ENCODE measurements around the gene MBD5. TPM values are rescaled to one million over a fixed set of nuclear protein-coding genes. Genes with fewer than 3 reads are reported as not detected.

Gene MBD5
- total and polyA plus RNA-seq, 2 donors, result 13.3 to 13.4 TPM

DNA sequence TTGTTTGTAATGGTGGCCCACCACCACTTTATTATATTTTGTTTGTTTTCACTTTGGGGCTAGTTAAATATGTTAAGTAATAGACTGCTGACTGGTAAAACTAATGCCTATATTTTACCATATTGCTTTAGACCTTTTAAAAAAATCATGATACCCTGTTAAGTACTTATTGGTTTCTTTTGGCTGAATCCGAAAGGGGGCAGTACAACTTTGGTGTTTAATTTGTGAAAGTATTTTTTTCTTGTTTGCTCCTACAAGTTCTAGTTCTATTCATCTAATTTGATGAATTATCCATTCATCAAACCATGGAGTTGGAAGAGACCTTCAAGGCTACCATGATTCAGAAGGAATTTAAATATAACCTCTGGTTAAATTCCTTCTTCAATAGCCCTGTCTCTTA, 147.0 kb downstream of the MBD5 start:
- Histone ChIP-seq H3K27me3 (ENCODE audit: control insufficient read depth in 2 of 2, insufficient read depth in 1 of 2, low read length in 1 of 2) (no peaks in the 10 kb centered on the region), H3K4me3 (ENCODE audit: low read length in 2 of 2) (no peak overlapping the region), H3K27ac (ENCODE audit: low read depth in 1 of 2, low read length in 1 of 2) (no peak overlapping the region), H3K9me3 (ENCODE audit: control insufficient read depth in 2 of 2, insufficient read depth in 1 of 2, low read length in 1 of 2) (peaks cover 0 to 11% of the 10 kb centered on the region in 2 donors), H3K36me3 (ENCODE audit: control insufficient read depth in 2 of 2, insufficient read depth in 2 of 2, low read length in 1 of 2) (peaks cover 1 to 2% of the 10 kb centered on the region in 2 donors), H3K4me1 (ENCODE audit: control insufficient read depth in 2 of 2, insufficient read depth in 2 of 2, low read length in 2 of 2) (no peaks in the 10 kb centered on the region)
- DNase-seq (ENCODE audit: low read depth in 6 of 9, low spot score in 9 of 9), result no peak
- WGBS, result 97% methylated on average over 1 of the region's 1 CpG

DNA sequence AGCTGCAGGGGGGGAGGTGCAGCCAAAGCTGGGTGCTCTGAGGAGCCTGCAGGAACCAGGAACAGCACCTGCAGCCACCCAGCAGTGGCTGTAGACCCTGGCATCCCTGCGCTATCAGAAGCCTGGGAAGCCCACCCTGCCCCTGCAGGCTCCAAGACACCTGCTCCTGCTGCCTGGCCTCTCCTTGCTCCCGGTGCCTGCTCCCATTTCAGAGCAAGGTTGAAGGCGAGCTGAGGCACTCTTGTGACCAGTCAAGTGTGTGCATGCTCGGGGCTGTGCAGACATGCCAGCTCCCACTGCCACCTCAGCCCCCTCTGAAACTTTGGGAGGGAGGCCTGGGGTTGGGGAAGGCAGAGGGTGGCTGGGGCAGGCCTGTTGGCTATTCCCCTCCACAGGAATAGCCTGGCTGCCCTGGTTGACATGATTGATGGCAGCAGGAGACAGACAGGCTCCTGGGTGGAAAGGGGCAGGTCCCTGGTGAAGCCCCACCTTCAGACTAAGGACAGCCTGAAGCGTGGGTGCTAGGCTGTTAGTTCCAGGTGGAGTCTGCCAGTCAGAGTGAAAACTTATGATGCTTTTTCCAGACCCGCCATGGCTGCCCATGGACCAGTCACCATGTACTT, 151.4 kb downstream of the MBD5 start:
- Histone ChIP-seq H3K4me1 (ENCODE audit: control insufficient read depth in 2 of 2, insufficient read depth in 2 of 2, low read length in 2 of 2) (no peaks in the 10 kb centered on the region), H3K27ac (ENCODE audit: low read depth in 1 of 2, low read length in 1 of 2) (no peak overlapping the region), H3K4me3 (ENCODE audit: low read length in 2 of 2) (no peak overlapping the region), H3K36me3 (ENCODE audit: control insufficient read depth in 2 of 2, insufficient read depth in 2 of 2, low read length in 1 of 2) (peaks cover 2 to 4% of the 10 kb centered on the region in 2 donors), H3K9me3 (ENCODE audit: control insufficient read depth in 2 of 2, insufficient read depth in 1 of 2, low read length in 1 of 2) (peaks cover 0 to 17% of the 10 kb centered on the region in 2 donors), H3K27me3 (ENCODE audit: control insufficient read depth in 2 of 2, insufficient read depth in 1 of 2, low read length in 1 of 2) (no peaks in the 10 kb centered on the region)
- whole genome bisulfite sequencing, result 97% methylated on average over 6 of the region's 6 CpGs
- DNase-seq (ENCODE audit: low read depth in 6 of 9, low spot score in 9 of 9), result no peak

DNA sequence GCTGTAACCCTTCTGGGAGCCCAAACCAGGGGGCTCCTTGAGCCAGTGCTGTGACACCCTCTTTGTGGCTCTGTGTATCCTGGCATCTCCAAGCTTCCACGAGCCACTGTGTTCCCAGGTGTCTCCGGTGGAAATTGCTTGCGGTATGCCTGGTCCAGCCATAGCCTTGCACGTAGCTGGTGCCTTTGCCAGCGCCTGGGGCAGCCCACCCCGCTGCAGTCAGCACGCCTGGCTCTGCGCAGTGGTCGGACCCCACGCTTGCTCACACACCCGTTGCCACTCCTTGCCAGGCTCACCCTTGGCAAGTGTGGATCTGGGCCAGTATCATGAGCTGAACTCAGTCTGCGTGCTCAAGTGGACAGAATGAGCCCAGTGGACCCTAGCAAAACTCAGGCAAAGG, 152.3 kb downstream of the MBD5 start:
- Histone ChIP-seq H3K27ac (ENCODE audit: low read depth in 1 of 2, low read length in 1 of 2) (no peak overlapping the region), H3K36me3 (ENCODE audit: control insufficient read depth in 2 of 2, insufficient read depth in 2 of 2, low read length in 1 of 2) (peaks cover 2 to 4% of the 10 kb centered on the region in 2 donors), H3K27me3 (ENCODE audit: control insufficient read depth in 2 of 2, insufficient read depth in 1 of 2, low read length in 1 of 2) (no peaks in the 10 kb centered on the region), H3K9me3 (ENCODE audit: control insufficient read depth in 2 of 2, insufficient read depth in 1 of 2, low read length in 1 of 2) (peaks cover 0 to 17% of the 10 kb centered on the region in 2 donors), H3K4me3 (ENCODE audit: low read length in 2 of 2) (no peak overlapping the region), H3K4me1 (ENCODE audit: control insufficient read depth in 2 of 2, insufficient read depth in 2 of 2, low read length in 2 of 2) (no peaks in the 10 kb centered on the region)
- 98% methylated on average over 12 of the region's 12 CpGs for WGBS
- DNase-seq (ENCODE audit: low read depth in 6 of 9, low spot score in 9 of 9), result no peak

DNA sequence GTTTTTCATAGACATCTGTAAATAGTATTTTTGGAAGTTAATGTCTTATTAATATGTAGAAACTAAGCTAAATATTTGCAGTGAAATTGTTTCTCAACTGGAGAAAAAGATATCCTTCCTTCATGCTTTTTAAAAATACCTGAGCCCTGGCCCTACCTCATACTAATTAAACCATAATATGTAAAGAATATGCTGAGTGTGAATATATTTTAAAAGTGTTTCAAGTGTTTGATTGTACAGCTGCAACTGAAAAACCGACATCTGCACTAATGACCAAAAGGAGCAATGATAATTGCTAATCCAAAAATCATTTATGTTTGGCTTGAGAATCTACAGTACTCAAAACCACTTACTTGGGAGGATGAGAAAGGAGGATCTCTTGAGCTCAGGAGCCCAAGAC, 156.7 kb downstream of the MBD5 start:
- no peak overlapping the region for H3K27ac ChIP-seq (ENCODE audit: low read depth in 1 of 2, low read length in 1 of 2)
- H3K9me3 ChIP-seq (ENCODE audit: control insufficient read depth in 2 of 2, insufficient read depth in 1 of 2, low read length in 1 of 2), result peaks cover 0 to 9% of the 10 kb centered on the region in 2 donors
- H3K4me3 ChIP-seq (ENCODE audit: low read length in 2 of 2), result no peak overlapping the region
- H3K27me3 ChIP-seq (ENCODE audit: control insufficient read depth in 2 of 2, insufficient read depth in 1 of 2, low read length in 1 of 2), result no peaks in the 10 kb centered on the region
- DNase-seq (ENCODE audit: low read depth in 6 of 9, low spot score in 9 of 9), result no peak
- H3K36me3 ChIP-seq (ENCODE audit: control insufficient read depth in 2 of 2, insufficient read depth in 2 of 2, low read length in 1 of 2), result peaks cover 7 to 8% of the 10 kb centered on the region in 2 donors
- no peaks in the 10 kb centered on the region for H3K4me1 ChIP-seq (ENCODE audit: control insufficient read depth in 2 of 2, insufficient read depth in 2 of 2, low read length in 2 of 2)
- WGBS, result 100% methylated on average over 1 of the region's 1 CpG

DNA sequence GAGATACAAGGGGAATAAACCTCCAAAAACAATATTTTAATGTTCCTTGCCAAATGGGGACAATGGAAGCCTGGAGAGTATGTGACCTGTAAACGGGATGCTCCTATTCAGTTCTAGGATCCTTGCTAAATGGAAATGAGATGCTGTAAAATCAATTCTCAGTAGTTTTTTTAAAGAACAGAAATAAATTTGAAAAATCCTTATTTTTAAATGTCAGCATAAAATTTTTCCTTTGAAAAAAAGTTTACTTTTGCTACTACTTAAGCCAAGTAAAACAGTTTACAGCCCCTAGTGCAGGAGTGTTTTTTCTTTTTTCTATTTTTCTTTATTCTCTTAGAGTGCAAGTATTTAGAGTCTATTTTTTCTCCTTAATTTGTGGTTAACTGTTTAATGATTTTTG, 158.8 kb downstream of the MBD5 start:
- H3K4me1 ChIP-seq (ENCODE audit: control insufficient read depth in 2 of 2, insufficient read depth in 2 of 2, low read length in 2 of 2), result no peaks in the 10 kb centered on the region
- no peak for DNase-seq (ENCODE audit: low read depth in 6 of 9, low spot score in 9 of 9)
- no peaks in the 10 kb centered on the region for H3K27me3 ChIP-seq (ENCODE audit: control insufficient read depth in 2 of 2, insufficient read depth in 1 of 2, low read length in 1 of 2)
- H3K9me3 ChIP-seq (ENCODE audit: control insufficient read depth in 2 of 2, insufficient read depth in 1 of 2, low read length in 1 of 2), result no peaks in the 10 kb centered on the region
- H3K4me3 ChIP-seq (ENCODE audit: low read length in 2 of 2), result no peak overlapping the region
- WGBS, result 94% methylated on average over 1 of the region's 1 CpG
- H3K27ac ChIP-seq (ENCODE audit: low read depth in 1 of 2, low read length in 1 of 2), result no peak overlapping the region
- H3K36me3 ChIP-seq (ENCODE audit: control insufficient read depth in 2 of 2, insufficient read depth in 2 of 2, low read length in 1 of 2), result peaks cover 5 to 8% of the 10 kb centered on the region in 2 donors

DNA sequence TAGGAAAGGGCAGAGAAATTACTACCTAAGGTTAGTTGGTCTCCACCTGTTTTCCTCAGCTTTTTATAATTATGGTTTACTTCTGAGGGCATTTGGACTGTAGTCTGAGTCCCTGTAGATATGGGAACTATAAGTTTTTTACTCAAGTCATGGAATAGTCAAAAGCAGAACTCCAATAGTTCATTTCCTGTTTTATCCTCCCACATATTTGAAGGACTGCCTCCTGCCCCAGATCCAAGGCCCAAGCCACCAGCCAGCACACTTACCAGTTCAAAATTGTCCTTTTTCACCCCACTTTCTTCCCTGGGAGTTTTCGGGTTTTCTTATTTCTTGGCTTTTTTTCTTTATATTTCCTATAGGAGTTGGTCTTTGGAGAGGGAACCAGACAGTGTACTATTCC, 164.1 kb downstream of the MBD5 start:
- no peak overlapping the region for H3K27ac ChIP-seq (ENCODE audit: low read depth in 1 of 2, low read length in 1 of 2)
- peaks cover 5 to 9% of the 10 kb centered on the region in 2 donors for H3K36me3 ChIP-seq (ENCODE audit: control insufficient read depth in 2 of 2, insufficient read depth in 2 of 2, low read length in 1 of 2)
- no peak overlapping the region for H3K4me3 ChIP-seq (ENCODE audit: low read length in 2 of 2)
- H3K27me3 ChIP-seq (ENCODE audit: control insufficient read depth in 2 of 2, insufficient read depth in 1 of 2, low read length in 1 of 2), result no peaks in the 10 kb centered on the region
- 100% methylated on average over 1 of the region's 1 CpG for WGBS
- no peaks in the 10 kb centered on the region for H3K9me3 ChIP-seq (ENCODE audit: control insufficient read depth in 2 of 2, insufficient read depth in 1 of 2, low read length in 1 of 2)
- no peaks in the 10 kb centered on the region for H3K4me1 ChIP-seq (ENCODE audit: control insufficient read depth in 2 of 2, insufficient read depth in 2 of 2, low read length in 2 of 2)
- DNase-seq (ENCODE audit: low read depth in 6 of 9, low spot score in 9 of 9), result no peak

DNA sequence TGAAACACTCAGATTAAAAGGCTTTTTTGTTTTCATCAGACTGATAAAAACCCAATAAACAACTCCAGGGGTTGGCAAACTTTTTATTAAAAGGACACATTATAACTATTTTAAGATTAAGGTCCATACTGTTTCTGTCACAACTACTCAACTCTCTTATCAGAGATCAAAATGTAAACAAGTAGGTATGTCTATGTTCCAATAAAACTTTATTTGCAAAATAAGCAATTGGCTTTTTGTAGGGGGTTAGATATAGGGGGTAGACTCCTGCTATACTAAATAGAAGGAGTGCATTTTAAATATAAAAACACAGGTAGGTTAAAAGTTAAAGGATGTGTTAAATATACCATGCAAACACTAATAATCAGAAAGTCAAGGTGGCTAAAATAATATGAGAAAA, 174.0 kb downstream of the MBD5 start:
- H3K4me1 ChIP-seq (ENCODE audit: control insufficient read depth in 2 of 2, insufficient read depth in 2 of 2, low read length in 2 of 2), result no peaks in the 10 kb centered on the region
- H3K36me3 ChIP-seq (ENCODE audit: control insufficient read depth in 2 of 2, insufficient read depth in 2 of 2, low read length in 1 of 2), result no peaks in the 10 kb centered on the region
- no peaks in the 10 kb centered on the region for H3K27me3 ChIP-seq (ENCODE audit: control insufficient read depth in 2 of 2, insufficient read depth in 1 of 2, low read length in 1 of 2)
- no peak for DNase-seq (ENCODE audit: low read depth in 6 of 9, low spot score in 9 of 9)
- H3K4me3 ChIP-seq (ENCODE audit: low read length in 2 of 2), result no peak overlapping the region
- H3K27ac ChIP-seq (ENCODE audit: low read depth in 1 of 2, low read length in 1 of 2), result no peak overlapping the region
- H3K9me3 ChIP-seq (ENCODE audit: control insufficient read depth in 2 of 2, insufficient read depth in 1 of 2, low read length in 1 of 2), result no peaks in the 10 kb centered on the region

DNA sequence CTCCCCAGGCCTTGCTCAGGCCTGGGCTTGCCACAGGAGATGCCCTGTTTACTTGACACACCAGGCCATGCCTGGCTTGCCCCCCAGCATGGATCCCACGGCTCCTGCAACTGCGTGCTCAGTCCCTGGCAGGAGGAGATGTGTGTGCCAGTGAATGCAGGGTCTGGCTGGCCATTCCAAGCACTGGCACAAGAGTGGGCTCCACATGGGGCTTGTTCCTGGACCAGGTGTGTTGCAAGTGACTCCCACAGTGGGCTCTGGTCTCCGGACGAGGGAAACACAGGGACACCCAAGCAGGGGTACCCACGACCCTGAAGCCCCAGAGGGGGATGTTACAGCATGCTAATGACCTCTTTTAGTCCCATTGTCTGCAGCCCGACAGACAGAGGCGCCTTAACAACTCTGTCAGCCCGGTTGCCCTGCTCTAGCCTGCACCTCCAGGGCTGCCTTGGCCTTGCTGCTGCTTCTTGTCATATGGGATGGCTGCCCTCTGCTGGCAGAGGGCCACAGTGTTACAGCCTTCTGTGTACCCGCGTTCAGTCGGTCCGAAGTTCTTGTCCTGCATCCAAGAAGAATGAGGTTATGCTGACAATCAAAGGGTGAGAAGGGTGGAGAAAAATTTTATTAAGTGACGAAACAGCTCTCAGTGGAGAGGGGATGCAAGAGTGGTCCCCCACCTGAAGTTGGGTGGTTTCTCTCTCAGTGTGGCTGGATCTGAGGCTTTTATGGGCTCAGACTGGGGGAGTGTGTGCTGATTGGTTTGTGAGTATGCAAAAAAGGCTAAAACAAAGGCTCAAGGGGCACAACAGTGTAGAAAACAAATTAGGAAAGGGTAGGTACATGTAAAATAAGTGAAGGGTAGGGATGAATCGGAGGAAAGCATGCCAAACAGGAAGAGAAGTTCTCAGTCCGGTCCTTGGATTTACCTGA, 180.4 kb downstream of the MBD5 start:
- 96% methylated on average over 15 of the region's 15 CpGs for WGBS

DNA sequence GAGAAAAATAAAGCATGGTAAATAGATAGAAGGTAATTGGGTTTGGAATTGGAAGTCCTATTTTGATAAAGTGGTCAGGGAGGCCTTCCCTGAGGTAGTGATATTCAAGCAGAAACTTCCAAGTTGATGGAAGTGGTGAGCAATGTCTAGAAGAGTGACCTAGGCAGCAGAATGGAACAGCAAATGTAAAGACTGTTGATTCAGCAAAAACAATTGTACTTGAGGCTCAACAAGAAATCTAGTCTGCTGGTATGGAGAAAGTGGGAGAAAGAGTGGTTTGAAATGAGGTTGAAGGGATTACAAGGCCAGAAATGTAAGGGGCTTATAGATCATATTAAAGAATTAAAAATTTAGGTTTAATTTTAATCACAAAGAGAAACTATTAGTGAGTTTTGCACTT, 181.3 kb downstream of the MBD5 start:
- H3K27me3 ChIP-seq (ENCODE audit: control insufficient read depth in 2 of 2, insufficient read depth in 1 of 2, low read length in 1 of 2), result no peaks in the 10 kb centered on the region
- peaks cover 0 to 8% of the 10 kb centered on the region in 2 donors for H3K9me3 ChIP-seq (ENCODE audit: control insufficient read depth in 2 of 2, insufficient read depth in 1 of 2, low read length in 1 of 2)
- no peak overlapping the region for H3K27ac ChIP-seq (ENCODE audit: low read depth in 1 of 2, low read length in 1 of 2)
- DNase-seq (ENCODE audit: low read depth in 6 of 9, low spot score in 9 of 9), result no peak
- H3K36me3 ChIP-seq (ENCODE audit: control insufficient read depth in 2 of 2, insufficient read depth in 2 of 2, low read length in 1 of 2), result peaks cover 0 to 4% of the 10 kb centered on the region in 2 donors
- no peak overlapping the region for H3K4me3 ChIP-seq (ENCODE audit: low read length in 2 of 2)
- H3K4me1 ChIP-seq (ENCODE audit: control insufficient read depth in 2 of 2, insufficient read depth in 2 of 2, low read length in 2 of 2), result no peaks in the 10 kb centered on the region

More for the DNA sequence above, 180.4 kb downstream of the MBD5 start:
- DNase-seq (ENCODE audit: low read depth in 6 of 9, low spot score in 9 of 9), result peak in 4 of 9 donors; percentile 3 to 35 (median 22)
- H3K4me1 ChIP-seq (ENCODE audit: control insufficient read depth in 2 of 2, insufficient read depth in 2 of 2, low read length in 2 of 2), result no peaks in the 10 kb centered on the region
- H3K4me3 ChIP-seq (ENCODE audit: low read length in 2 of 2), result no peak overlapping the region
- peaks cover 0 to 4% of the 10 kb centered on the region in 2 donors for H3K36me3 ChIP-seq (ENCODE audit: control insufficient read depth in 2 of 2, insufficient read depth in 2 of 2, low read length in 1 of 2)
- no peaks in the 10 kb centered on the region for H3K27me3 ChIP-seq (ENCODE audit: control insufficient read depth in 2 of 2, insufficient read depth in 1 of 2, low read length in 1 of 2)
- H3K27ac ChIP-seq (ENCODE audit: low read depth in 1 of 2, low read length in 1 of 2), result no peak overlapping the region
- peaks cover 0 to 8% of the 10 kb centered on the region in 2 donors for H3K9me3 ChIP-seq (ENCODE audit: control insufficient read depth in 2 of 2, insufficient read depth in 1 of 2, low read length in 1 of 2)
